GM23338 (cell line): ENCODE measurements around the gene IGFBPL1. TPM values are rescaled to one million over a fixed set of nuclear protein-coding genes. Genes with fewer than 3 reads are reported as not detected.

Experiments used
- ATAC-seq: fragments of 200-7000 bp; cut with Tn5 transposase; 3 replicates; pipeline ENCODE4 v1.9.1; 2020
- DNase-seq: peaks from one replicate; pipeline ENCODE4 v3.0.0-alpha.2; 2015; ENCODE audit warnings: low spot score
- H2AFZ ChIP-seq: fragments of 200-600 bp; sonication (generic); 2 replicates; pipeline ENCODE4 v1.8.0; 2016; ENCODE audit warnings: antibody characterized with exemption, mild to moderate bottlenecking, moderate library complexity
- H3F3A ChIP-seq: fragments of 200-600 bp; sonication (generic); replicated peaks from 2 replicates; pipeline ENCODE4 v1.8.0; 2017; ENCODE audit warnings: antibody characterized with exemption, mixed run types, low read depth
- H3K27ac ChIP-seq: fragments of 200-600 bp; sonication (generic); 2 replicates; pipeline ENCODE4 v1.6.1; 2016; ENCODE audit warnings: low read depth
- H3K27me3 ChIP-seq: fragments of 200-600 bp; sonication (generic); 2 replicates; pipeline ENCODE4 v1.8.0; 2016; ENCODE audit warnings: mild to moderate bottlenecking, mixed run types, moderate library complexity; ENCODE audit not compliant: insufficient read depth
- H3K36me3 ChIP-seq: fragments of 200-600 bp; sonication (generic); 2 replicates; pipeline ENCODE4 v1.8.0; 2016; ENCODE audit warnings: mild to moderate bottlenecking; ENCODE audit not compliant: insufficient read depth
- H3K4me1 ChIP-seq: fragments of 200-600 bp; sonication (generic); 2 replicates; pipeline ENCODE4 v1.8.0; 2016; ENCODE audit warnings: mild to moderate bottlenecking, moderate library complexity; ENCODE audit not compliant: insufficient read depth
- H3K4me2 ChIP-seq: fragments of 200-600 bp; sonication (generic); 2 replicates; pipeline ENCODE4 v1.7.1; 2017; ENCODE audit warnings: mixed run types
- H3K4me3 ChIP-seq: fragments of 200-600 bp; sonication (generic); 2 replicates; pipeline ENCODE4 v1.6.1; 2016; ENCODE audit warnings: mixed run types
- H3K79me2 ChIP-seq: fragments of 200-600 bp; sonication (generic); replicated peaks from 2 replicates; pipeline ENCODE4 v1.8.0; 2017; ENCODE audit warnings: mild to moderate bottlenecking; ENCODE audit not compliant: insufficient read depth
- H3K9me2 ChIP-seq: fragments of 200-600 bp; sonication (generic); 2 replicates; pipeline ENCODE4 v1.8.0; 2017; ENCODE audit not compliant: insufficient read depth
- H4K20me1 ChIP-seq: fragments of 200-600 bp; sonication (generic); replicated peaks from 2 replicates; pipeline ENCODE4 v1.8.0; 2017; ENCODE audit warnings: mild to moderate bottlenecking; ENCODE audit not compliant: insufficient read depth
- H3K27ac Mint-ChIP-seq: 2 replicates; pipeline ENCODE4 v1.8.0; 2020; ENCODE audit warnings: inconsistent platforms, mild to moderate bottlenecking, moderate library complexity, mixed read lengths
- H3K27me3 Mint-ChIP-seq: 3 replicates; pipeline ENCODE4 v1.8.0; 2022; ENCODE audit warnings: low read depth, mild to moderate bottlenecking, moderate library complexity, mixed read lengths, inconsistent platforms; ENCODE audit not compliant: insufficient read depth, poor library complexity
- H3K36me3 Mint-ChIP-seq: 3 replicates; pipeline ENCODE4 v1.8.0; 2021; ENCODE audit warnings: low read depth, mild to moderate bottlenecking, inconsistent platforms, moderate library complexity, mixed read lengths
- H3K4me1 Mint-ChIP-seq: 3 replicates; pipeline ENCODE4 v1.8.0; 2020; ENCODE audit warnings: mild to moderate bottlenecking, inconsistent platforms, mixed read lengths
- H3K4me3 Mint-ChIP-seq: 3 replicates; pipeline ENCODE4 v1.8.0; 2021; ENCODE audit warnings: moderate library complexity, mild to moderate bottlenecking, inconsistent platforms, mixed read lengths
- H3K9me3 Mint-ChIP-seq: 3 replicates; pipeline ENCODE4 v1.8.0; 2020; ENCODE audit warnings: moderate library complexity, mild to moderate bottlenecking, inconsistent platforms, mixed read lengths
- CTCF ChIP-seq, 2 experiments: fragments of 200-600 bp in 1 of 2; sonication (generic) in 1 of 2; conservative IDR thresholded peaks; 2 replicates each; pipeline versions ENCODE4 v1.5.1 to v1.6.1; 2016 to 2017; ENCODE audit warnings: antibody characterized with exemption in 2 of 2, low read depth in 2 of 2, mild to moderate bottlenecking in 2 of 2, moderate library complexity in 1 of 2
- EZH2phosphoT487 ChIP-seq: fragments of 200-600 bp; sonication (generic); IDR thresholded peaks from one replicate; pipeline ENCODE4 v1.8.1; 2018; ENCODE audit warnings: antibody characterized with exemption; ENCODE audit not compliant: unreplicated experiment
- POLR2AphosphoS5 ChIP-seq: IDR thresholded peaks from 2 replicates; pipeline ENCODE4 v1.6.1; 2016; ENCODE audit warnings: antibody characterized with exemption, low read depth
- REST ChIP-seq: IDR thresholded peaks from one replicate; pipeline ENCODE4 v1.6.1; 2018; ENCODE audit warnings: antibody characterized with exemption; ENCODE audit not compliant: unreplicated experiment
- ZNF462 ChIP-seq: fragments of 250-450 bp; sonication (Bioruptor Pico); IDR thresholded peaks from 2 replicates; pipeline ENCODE4 v1.5.0; 2020; ENCODE audit warnings: mild to moderate bottlenecking, moderate library complexity
- polyA plus RNA-seq: library from polyadenylated mRNA; unstranded; fragments of >200 nt; fragmentation: Nextera tagmentation; extraction: Ambion mirVana; gene quantifications from 2 replicates; pipeline ENCODE4 v1.2.1, GENCODE V29; 2016
- total RNA-seq: library from RNA; depleted of rRNA; stranded (reverse); fragments of >200 nt; shearing (Covaris generic); gene quantifications from 2 replicates; pipeline ENCODE4 v1.2.3, GENCODE V29; 2014

IGFBPL1 gene
- total and polyA plus RNA-seq, 2 experiments from 2014 or later, result 9.4 to 75.6 TPM

- no peak for TF ChIP-seq REST
- TF ChIP-seq ZNF462 (CRISPR knock-in tag), result no peak
- no peak for TF ChIP-seq EZH2phosphoT487
- no peak for TF ChIP-seq POLR2AphosphoS5
Observed at GRCh38 chr9:38376021-38376670, 48.1 kb downstream of the IGFBPL1 start (continued).

GRCh38 chr9:38375572-38375963, 48.7 kb downstream of the IGFBPL1 start:
- Histone ChIP-seq H3K27me3 (no peaks in the 10 kb centered on the region), H3K4me2 (no peak overlapping the region), H3K4me3 (no peak overlapping the region), H3K36me3 (no peaks in the 10 kb centered on the region), H4K20me1 (no peaks in the 10 kb centered on the region), H3K4me1 (peaks cover 3% of the 10 kb centered on the region), H2AFZ (no peak overlapping the region), H3K79me2 (no peaks in the 10 kb centered on the region), H3K9me2 (no peaks in the 10 kb centered on the region), H3F3A (no peaks in the 10 kb centered on the region), H3K27ac (no peak overlapping the region)
- no peak overlapping the region for H3K27ac Mint-ChIP-seq
- peaks cover 20% of the 10 kb centered on the region for H3K27me3 Mint-ChIP-seq
- H3K9me3 Mint-ChIP-seq, result peaks cover 7% of the 10 kb centered on the region; the same call in 2 of the 3 replicates
- ATAC-seq (no peak), DNase-seq (no peak)
- no peaks in the 10 kb centered on the region for H3K36me3 Mint-ChIP-seq
- no peak overlapping the region for H3K4me3 Mint-ChIP-seq
- H3K4me1 Mint-ChIP-seq, result peaks cover 7% of the 10 kb centered on the region
- no peak for TF ChIP-seq CTCF (conservative IDR thresholded peaks at IDR 0.05; ENCODE audit: low read depth in 2 of 2)
